Hippocampal formation (tissue), 2 donors: ENCODE measurements around the gene CCDC170.

Experiments
- DNase-seq, 2 donors: peaks; one replicate each; lab custom pipeline; 2025; lab: John Stamatoyannopoulos, UW

CCDC170 gene

DNA sequence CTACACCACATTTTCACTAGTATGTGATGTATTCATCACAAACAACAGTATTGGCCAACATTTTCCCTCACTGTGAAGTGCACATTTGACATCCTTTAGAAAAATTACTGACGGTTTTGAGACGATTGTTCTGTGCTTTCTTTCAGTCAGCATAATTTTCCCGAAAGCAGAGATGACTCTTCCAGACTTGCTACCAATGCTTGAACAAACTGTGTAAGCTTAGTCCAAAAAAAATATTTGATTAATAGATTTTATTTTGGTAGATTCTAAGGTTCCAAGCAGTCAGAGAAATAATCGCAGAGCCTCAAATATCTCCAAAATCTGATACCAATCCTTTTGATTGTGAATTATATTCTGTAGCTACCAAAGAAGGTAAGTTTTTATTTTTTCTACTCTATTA, 162.6 kb downstream of the CCDC170 start:
- DNase-seq = no peak

DNA sequence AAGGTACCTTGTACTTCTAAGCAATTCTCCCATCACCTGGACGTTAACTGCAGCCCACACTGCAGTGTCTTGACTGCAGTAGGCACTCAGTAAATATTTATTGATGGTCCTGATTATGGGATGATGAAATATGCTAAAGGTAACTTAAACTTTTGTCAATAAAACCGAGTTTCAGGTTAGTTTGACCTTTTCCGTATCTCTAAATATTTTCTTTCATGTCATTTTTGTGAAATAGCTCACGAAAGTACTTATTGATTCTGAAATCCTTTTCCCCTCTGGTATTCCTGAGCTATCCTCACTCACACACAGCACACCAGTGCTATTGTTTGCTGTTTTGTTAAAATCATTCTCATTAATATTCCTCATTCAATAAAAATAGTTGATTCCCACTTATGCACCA, 164.3 kb downstream of the CCDC170 start:
- DNase-seq = no peak

DNA sequence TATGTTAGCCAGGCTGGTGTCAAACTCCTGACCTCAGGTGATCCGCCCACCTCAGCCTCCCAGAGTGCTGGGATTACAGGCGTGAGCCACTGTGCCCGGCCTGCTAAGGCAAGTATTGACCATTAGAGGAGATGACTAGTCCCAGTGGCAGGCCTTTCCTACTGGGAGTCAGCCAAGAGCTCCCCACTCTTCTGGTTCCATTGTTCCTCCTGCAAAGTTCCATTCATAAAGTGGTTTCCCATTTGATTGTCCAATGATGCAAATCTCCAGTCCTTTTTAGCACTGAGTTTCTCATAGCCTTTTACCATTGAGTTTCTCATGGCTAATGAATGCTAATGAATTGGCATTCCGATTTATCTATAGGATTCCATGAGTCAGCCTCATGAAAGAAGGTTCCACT, 165.4 kb downstream of the CCDC170 start:
- no peak for DNase-seq

DNA sequence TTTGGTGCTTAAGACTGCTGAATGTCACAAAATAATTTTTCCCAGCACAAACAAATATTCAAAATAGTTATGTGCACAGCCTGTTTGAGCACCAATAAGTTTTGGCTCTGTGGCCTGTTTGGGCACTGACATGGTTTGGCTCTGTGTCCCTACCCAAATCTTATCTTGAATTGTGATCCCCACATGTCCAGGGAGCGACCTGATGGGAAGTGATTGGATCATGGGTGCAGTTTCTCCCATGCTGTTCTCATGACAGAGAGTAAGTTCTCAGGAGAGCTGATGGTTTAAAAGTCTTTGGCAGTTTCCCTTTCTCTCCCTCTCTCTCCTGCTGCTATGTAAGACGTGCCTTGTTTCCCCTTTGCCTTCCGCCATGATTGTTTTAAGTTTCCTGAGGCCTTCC, 167.7 kb downstream of the CCDC170 start:
- no peak for DNase-seq

DNA sequence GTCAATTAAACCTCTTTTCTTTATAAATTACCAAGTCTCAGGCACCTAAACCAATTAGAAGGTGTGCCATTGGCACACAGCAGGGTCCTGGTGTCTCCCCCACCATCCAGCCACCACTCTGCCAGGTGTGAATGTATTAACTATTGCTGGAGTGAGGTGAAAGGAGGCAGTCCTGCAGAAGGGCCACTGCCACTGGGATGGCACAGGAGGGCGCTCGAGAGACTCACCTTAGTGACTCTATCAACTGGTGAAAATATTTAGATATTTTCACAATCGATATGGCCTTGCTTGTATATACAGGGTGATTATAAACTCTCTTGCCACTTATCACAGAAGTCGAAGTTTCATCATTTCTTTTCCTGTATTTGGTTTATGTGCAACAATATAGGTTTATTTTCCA, 168.1 kb downstream of the CCDC170 start:
- DNase-seq = no peak

DNA sequence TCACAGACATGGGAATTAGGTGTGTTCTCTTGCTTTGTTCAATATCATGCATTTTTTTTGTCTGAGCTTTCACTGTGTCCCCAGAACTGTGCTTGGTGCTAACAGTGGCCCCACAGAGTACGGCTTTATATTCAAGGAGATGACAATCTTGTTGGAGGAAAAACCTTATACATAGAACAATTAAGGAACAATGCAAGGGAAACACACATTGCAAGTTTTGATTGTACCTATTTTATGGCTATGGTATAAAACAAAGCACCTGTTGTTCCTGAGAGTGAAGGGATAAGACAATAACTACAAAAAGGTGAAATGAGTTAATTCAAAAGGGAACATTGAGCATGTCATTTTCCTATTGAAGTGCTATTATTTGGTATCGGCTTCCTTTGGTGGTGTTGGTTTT, 169.7 kb downstream of the CCDC170 start:
- no peak for DNase-seq

DNA sequence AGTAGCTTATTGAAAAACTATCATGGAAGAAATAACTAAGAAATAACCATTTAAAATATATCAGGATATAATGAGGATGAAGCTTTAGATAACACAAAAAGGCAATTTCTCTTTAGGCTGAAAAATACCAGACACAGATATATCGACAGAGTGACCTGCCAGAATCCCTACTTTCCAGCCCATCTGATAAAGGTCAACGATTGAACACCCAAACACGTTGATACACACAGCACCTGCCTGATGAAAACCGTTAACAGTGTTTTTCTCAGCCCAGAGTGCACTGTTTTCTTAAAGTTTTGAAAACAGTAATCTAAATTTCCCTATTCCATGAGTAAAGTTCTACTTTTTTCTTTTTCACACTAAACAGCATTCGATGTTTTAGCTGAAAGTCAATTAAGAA, 170.6 kb downstream of the CCDC170 start:
- no peak for DNase-seq

DNA sequence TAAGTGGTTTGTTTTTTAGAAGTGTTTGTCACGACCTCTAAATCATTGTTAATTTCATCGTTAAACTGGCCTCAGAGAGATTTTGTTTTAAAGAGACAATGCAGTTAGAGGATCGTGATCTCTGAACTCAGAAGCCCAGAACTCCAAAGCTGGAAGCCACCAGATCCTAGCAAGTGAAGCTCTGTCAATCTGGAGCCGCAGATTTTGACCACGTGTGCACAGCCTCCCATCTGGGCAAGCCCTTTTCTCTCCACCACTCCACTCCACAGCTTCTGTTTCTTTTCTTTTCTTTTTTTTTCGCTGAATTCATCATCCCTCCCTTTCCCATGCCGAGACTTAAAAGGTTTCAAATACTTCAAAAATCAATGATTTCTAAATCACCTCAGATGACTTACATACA, 171.5 kb downstream of the CCDC170 start:
- no peak for DNase-seq

DNA sequence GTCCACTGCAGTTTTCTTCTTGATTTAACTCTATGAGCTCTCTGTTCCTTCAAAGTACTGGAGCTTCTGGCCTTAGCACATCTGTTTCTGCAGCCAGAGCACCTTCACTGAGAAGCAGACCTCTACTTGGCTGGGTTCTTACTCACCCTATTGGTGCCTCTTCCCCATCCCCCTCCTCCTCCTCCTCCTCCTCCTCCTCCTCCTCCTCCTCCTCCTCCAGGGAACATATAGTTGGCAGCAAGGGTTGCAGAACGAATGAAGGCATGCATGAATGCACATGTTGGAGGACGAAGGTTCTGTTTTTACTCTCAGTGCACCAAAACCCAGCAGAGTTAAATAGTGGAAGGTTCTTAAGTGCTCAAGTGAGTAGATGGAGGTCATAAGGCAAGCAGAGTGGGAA, 172.7 kb downstream of the CCDC170 start:
- no peak for DNase-seq

DNA sequence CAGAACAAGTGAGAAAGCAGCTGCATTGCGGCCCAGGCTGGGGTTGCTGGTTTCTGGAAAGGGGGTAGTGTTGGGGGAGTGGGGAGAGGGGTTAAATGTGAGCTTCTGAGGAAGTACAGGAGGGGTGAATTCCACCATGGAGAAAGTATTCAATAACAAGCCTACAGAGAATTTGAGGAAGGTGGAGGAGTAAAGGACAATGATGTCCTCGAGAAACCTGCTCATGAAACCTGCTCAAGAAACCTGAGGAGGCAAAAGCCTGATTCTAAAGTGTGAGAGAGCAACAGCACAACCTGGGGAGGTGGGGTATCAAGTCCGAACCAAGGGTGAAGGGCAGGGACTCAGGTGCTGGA, 175.4 kb downstream of the CCDC170 start:
- no peak for DNase-seq

DNA sequence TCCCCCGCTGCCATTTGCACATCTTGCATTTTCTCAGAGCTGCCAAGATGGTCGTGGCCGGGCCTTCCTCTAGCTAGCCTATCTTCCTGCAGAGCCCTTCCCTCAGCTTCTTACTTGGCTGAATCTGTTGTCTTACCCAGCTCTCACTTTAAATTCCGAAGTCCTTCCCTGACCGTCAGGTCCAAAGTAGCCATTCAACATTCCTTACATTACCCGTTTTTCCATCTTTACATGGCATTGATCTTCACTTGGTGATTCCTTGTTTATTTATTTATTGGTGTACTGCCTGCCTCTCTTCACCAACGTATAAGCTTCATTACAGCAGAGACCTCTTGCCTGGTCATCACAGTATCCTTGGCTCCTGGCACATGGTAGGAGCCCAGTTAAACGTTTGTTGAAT, 176.3 kb downstream of the CCDC170 start:
- no peak for DNase-seq
